Umbilical cord (tissue), 2 donors: Measurements from ENCODE around the gene ATXN10. TPM values are rescaled to one million over a fixed set of nuclear protein-coding genes. Genes with fewer than 3 reads are reported as not detected.
"Not testable (repeated sequence)": the region's sequence is repeated elsewhere in the genome, so short reads cannot be mapped to it uniquely, and the experiment has no call there.

Experiments
- DNase-seq: peaks from one replicate; pipeline ENCODE4 v3.0.0-alpha.2; 2015; ENCODE audit warnings: low spot score
- total RNA-seq: library from RNA; depleted of rRNA; stranded (reverse); fragments of >200 nt; gene quantifications from one replicate; pipeline ENCODE4 v1.2.3, GENCODE V29; 2014; ENCODE audit warnings: low replicate concordance; ENCODE audit not compliant: insufficient read depth

Gene ATXN10
- total RNA-seq, 1 donor from 2014 or later: 175 TPM

DNA sequence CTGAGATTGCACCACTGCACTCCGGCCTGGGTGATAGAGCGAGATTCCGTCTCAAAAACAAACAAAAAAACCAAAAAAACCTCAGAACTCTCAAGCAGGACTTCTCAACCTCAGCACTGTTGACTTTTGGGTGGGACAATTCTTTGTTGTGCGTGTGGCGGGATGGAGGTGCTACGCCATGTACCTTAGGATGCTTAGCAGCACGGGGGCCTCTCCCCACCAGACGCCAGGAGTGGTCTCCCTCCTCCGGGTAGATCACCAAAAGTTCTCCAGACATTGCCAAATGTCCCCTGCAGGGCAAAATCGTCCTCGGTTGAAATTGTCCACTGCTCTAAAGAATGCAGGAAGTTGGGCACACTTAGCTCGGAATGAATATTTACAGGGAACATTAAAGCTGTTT lies 26.9 kb upstream of the ATXN10 start:
- no peak for DNase-seq

DNA sequence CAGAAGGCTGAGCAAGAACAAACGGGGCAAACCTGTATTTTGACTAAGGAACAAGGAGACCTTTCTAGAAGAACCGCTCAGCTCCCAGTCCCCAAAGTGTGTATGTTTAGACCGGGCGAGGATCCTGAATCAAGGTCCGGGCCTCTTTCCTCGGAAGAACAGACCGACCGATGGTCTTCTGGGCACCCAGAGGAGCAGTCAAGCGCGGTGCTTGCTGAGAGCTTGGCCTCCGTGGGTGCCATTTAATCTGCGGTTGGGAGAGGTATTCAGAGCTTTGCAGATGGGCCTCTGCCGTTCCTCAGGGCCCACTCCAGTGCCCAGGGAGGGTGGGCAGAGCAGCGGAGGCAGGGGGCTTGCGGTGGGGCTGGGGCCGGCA lies 26.5 kb upstream of the ATXN10 start:
- no peak for DNase-seq

GRCh38 chr22:45645526-45646414 lies 25.9 kb upstream of the ATXN10 start:
- DNase-seq: peak; percentile 52

DNA sequence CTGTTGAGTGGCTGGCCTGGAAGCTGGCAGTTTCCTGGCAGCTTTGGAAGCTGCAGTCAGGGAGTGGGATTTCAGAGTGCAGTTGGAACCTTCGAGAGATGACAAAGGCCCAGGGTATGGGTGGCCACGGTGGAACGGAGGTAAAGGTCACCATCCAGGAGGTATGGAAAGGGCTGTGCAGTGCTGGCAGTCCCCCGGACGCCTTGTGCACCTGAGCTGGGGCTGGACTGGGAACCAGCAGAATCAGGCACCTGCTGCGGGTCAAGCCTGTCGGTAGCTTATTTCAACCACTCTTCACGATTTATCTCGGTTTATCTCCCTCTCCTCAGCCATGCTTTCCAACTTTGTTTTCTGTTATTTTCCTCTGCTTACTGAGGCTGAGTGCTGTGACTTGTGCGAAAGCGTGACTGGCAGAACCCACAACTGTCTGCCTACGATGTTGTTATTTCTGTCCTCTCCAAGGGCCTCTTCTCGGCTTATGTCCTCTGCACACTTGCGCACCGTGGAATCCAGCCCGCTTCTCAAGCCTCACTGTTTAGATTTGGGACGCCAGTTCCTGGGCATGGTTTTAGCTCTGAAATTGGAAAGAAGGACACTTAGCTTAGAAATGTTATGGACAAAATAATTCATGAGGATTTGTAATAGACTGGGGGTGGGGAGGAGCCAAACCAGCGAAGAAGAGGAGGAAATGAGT lies 24.0 kb upstream of the ATXN10 start:
- no peak for DNase-seq

DNA sequence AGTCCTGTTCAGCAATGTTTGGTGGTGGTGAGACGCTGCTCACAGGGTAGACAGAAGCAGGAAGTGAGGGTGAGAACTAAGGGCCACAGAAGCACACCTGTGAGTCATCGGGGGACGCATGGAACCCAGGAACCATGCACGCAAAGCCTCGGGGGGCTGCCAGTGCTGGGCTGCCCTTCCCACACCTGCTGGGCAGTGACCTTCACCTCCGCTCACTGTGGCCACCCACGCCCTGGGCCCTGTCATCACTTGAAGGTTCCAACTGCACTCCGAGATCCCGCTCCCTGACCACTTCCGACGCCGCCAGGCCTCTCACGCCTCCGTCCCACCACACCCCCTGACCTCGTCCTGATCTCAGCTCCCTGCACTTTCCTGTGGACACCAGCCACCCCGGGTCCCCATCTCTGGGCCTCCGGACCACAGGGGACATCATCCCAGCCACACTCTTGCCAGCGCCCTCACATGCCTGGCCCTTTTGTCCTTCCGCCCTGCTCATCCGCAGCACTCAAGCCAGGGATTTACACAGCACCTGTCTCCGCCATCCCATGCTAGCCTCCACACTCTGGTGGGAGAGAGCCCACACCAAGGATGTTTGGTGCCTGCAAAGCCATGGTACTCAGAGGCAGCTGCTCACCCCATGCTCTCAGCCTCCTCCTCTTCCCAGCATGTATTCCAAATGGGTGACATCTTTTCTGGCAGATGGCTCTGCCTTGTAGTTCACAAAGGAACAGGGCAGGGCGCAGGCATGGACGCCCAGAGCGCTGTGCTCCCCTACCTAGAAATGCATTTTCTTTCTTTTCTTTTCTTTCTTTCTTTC lies 23.1 kb upstream of the ATXN10 start:
- DNase-seq: no peak

- DNase-seq: no peak
Measured at GRCh38 chr22:45649809-45650208, 21.8 kb upstream of the ATXN10 start.

DNA sequence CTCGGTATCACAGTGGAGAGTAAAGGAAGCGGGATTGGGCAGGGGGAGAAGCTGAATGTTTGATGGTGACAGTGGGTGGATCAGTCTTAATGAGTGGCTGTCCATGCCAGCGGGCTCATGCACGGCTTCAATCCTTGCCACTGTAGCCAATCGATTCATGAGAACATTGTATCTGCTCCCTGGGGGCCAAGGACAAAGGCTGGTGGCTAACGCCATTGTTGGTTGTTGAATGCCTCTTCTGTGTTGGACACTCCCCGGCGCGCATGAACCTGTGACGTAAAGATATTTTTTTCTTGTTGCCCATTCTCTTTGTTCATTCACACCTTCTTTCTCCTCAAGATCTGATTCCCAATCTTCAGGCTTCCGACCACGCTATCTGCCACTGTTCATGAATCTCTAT lies 20.9 kb upstream of the ATXN10 start:
- DNase-seq: no peak

DNA sequence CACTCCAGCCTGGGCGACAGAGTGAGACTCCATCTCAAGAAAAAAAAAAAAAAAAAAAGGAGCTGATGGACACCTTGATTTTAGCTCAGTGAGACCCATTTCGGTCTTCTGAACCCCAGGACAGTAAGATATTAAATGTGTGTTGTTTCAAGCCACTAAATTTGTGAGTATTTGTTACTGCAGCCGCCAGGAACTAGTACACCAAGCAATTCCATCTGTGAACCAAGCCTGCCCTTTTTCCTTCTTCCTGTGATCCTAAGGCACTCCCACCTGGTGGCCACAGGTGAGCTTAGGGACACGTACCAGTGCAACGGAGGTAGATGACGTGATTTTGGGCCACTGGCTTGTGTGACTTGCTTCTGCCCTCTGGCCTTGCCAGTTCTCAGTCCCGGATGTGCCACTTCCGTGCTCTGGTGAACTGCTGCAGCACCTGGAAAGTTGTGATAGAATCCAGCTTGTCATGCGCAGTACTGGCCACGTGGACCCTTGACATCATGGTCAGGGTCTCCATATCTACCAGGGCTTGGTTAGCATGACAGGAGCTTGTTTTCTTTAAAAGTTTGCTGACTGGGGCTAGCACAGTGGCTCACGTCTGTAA lies 19.6 kb upstream of the ATXN10 start:
- DNase-seq: no peak

- peak; percentile 65 for DNase-seq
Measured at GRCh38 chr22:45656577-45656976, 15.1 kb upstream of the ATXN10 start.

- DNase-seq: no peak
Measured at GRCh38 chr22:45657701-45658100, 13.9 kb upstream of the ATXN10 start.

DNA sequence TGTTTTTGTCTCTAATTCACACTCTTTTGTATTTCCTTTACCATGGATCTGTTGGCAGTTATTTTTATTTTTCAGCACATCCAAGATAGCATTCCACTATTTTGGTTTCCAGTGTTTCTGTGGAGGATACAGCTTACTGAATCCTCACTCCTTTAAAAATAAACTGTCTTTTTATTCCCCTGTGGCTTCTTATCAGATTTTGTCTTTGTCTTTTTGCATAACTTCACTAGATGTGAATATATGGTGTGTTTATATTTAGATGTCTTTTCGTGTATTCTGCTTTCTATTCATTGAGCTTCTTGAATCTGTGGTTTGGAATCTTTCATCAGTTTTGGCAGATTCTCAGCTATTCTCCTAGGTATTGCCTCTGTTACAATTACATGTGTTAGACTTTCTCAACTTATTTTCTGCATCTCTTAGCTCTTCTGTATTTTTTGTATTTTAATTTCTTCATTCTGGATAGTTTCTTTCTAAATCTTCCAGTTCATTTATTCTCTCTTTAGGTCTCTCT lies 7.4 kb upstream of the ATXN10 start:
- DNase-seq: no peak

DNA sequence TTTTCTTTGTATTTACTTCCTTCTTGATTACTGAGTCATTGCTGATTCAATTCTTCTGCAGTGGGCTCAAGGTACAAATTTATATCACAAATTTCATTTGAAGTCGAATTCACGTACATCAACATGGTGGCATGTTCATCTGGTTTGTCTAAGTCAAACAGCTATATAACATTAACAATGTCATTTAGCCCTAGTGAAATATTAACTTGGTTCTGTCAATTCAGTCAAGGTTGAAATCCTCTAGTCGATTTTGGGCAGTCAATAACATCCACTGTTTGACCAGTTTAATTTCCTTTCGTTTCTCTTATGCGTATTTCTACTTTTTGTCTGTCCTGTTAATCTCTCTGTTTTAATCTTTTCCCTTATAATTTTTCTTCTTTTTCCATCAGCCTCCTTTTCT lies 4.1 kb upstream of the ATXN10 start:
- no peak for DNase-seq

DNA sequence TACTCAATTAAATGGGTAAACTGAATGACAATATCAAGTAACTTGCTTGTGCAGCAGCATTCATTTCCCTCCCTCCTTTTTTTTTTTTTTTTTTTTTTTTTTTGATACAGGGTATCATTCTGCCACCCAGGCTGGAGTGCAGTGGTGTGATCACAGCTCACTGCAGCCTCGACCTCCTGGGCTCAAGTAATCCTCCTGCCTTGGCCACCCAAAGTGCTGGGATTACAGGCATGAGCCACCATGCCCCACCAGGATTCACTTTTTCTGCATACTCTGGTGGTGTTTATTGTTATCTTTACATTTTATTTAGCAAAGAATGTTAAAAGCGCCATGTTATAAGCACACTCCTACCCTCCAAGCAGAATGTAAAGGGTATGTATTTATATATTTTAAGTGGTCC lies 1.3 kb upstream of the ATXN10 start:
- not testable (repeated sequence) for DNase-seq

DNA sequence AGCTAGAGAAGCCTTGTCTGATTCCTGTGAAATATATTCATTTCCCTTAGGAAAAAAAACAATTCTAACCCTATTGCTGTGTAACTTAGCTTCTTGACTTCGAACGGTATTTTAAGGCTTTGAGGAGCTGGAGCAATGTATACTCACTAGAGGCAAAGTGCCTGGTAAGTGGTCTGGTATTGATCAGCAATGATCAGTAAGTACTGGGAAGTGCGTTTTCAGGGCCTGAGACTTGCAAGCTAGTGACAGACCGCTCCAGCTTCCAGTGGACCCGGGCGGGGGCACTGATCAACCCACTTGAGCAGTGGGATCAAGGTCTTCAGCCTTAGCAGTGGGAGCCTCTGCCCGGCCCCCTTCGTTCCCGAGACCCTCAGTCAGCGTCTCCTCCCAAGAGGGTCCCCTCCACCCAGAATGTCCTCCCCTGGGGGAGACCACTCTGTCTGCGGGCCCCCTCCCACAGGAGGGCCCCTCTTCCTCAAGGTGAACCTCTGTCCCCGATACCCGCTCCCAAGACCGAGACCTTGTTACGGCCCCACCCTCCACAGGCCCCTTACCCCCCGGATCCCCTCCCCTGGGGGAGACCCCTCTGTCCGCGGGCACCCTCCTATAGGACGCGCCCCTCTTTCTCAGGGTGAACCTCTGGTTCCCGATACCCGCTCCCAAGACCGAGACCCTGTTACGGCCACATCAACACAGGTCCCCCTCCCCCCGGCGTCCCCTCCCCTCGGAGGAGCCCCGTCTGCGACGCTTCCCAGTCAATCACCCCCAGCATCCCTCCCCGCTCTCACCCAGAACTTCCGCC lies 452 bp upstream of the ATXN10 start:
- DNase-seq: no peak

DNA sequence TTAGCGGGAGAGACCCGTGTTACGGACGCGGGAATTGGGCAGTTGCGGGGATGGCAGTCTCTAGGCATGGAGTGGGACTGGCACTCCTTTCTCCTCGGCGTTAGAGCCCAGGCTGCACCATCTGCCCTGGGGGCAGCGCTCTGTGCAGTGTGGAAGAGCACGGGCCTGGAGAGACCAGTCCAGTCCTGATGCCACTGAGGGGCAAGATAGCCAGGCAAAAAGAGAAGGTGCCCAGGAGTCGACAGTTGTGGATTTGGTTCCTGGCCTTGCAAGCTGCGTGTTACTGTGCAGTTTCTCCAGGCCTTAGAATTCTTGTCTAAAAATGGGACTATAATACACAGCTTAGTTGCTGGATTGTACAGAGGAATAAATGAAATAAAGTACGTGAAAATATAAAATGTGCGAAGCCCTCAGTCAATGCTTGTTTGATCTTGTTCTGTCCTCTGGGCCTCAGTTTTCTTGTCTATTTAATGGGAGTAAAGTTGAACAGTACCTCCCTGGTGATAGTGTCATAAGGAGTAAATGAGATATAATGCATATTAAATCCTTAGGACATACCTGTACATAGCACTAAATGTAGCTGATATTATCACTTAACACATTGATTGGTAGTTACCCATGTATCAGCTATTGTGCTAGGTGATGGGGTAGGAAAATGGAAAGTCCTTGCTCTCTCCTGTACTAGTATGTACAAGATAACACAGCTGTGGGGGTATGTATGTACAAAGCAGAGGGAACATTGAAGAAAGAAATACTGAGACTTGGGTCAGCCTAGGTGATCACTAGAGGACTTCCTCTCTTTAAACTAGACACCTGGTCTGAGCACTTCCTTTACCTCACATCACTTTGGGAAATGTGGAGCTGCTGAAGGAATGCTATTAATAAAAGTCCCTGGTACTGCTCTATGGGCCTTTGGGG lies 1.2 kb downstream of the ATXN10 start:
- DNase-seq: no peak

DNA sequence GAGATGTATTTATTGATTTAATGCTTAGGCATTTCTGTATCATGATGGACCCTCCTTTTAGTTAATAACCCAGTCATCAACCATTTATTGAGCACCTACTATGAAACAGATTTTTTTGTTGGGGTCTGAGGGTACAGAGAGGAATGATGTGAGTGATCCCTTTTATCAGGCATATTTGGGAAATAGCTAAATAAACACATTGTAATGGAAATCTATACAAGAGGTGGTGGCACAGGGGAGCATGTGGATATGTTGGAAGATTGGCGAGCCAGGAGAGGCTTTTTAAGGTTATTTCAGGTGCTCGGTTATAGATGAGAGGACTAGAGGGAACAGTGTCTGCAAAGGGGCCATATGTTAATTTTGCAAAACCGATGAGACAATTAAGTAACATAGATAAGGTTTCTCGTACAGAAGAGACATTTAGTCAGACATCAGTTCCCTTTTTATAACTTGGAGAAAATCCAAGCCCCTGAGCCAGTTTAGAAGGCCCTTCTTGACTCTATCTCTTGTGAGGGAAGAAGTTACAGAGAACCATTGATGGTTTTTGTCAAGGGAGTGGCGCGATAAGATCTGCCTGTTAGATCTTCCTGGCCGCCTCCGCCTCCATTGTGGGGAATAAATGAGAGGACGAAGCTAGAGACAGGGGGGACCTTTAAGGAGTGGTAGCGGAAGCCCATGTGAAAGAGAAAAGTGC lies 2.0 kb downstream of the ATXN10 start:
- peak; percentile 25 for DNase-seq

GRCh38 chr22:45676024-45676423 lies 4.4 kb downstream of the ATXN10 start:
- DNase-seq: no peak

- DNase-seq: no peak
Measured at GRCh38 chr22:45677063-45677462, 5.4 kb downstream of the ATXN10 start.
